GM12878 (cell line): ENCODE measurements around the gene MPZL3. TPM values are rescaled to one million over a fixed set of nuclear protein-coding genes. Genes with fewer than 3 reads are reported as not detected.

Source experiments
- ATAC-seq: fragments of 200-7000 bp; cut with Tn5 transposase; 3 replicates; pipeline ENCODE4 v1.9.1; 2020; ENCODE audit warnings: mild to moderate bottlenecking, moderate library complexity
- BruUV-seq: library from RNA; stranded (reverse); fragments of 400-500 nt; replicated peaks from 2 replicates; lab custom pipeline; 2021; lab: Mats Ljungman, UMichigan
- CTCF ChIA-PET: fragments of 300-600 bp; sonication (Branson Sonifier 250); formaldehyde crosslinking; extraction: SDS; loops from one replicate; lab custom pipeline; 2021; ENCODE audit warnings: inconsistent platforms; lab: Yijun Ruan, JAX
- POLR2A ChIA-PET: fragments of 350-600 bp; formaldehyde crosslinking; extraction: SDS; loops from one replicate; lab custom pipeline; 2021; ENCODE audit warnings: inconsistent platforms; lab: Charles Lee
- RAD21 ChIA-PET: fragments of 300-600 bp; sonication (Branson Sonifier 250); formaldehyde crosslinking; loops from one replicate; lab custom pipeline; 2023; ENCODE audit warnings: antibody characterized with exemption; ENCODE audit not compliant: unreplicated experiment; lab: Charles Lee
- SMC1A ChIA-PET: fragments of 300-600 bp; sonication (Branson Sonifier 250); formaldehyde crosslinking; loops from one replicate; lab custom pipeline; 2023; ENCODE audit not compliant: unreplicated experiment, uncharacterized antibody; lab: Charles Lee
- DNase-seq: peaks from one replicate; pipeline ENCODE4 v3.0.0-alpha.2; 2011; ENCODE audit warnings: low read depth, low spot score
- FAIRE-seq: peaks from 3 replicates; lab custom pipeline; 2011; peaks lifted over from hg19 to GRCh38; lab: Jason Lieb, UNC
- H2AFZ ChIP-seq: 2 replicates; pipeline ENCODE4 v1.6.0; 2011; ENCODE audit warnings: low read depth, low read length, control low read depth; ENCODE audit not compliant: control insufficient read depth
- H3K27ac ChIP-seq: 2 replicates; pipeline ENCODE4 v1.5.1; 2011; ENCODE audit warnings: control low read depth; ENCODE audit not compliant: control insufficient read depth, insufficient read depth
- H3K27me3 ChIP-seq, 2 experiments: replicated peaks in 1 of 2; 2 replicates each; pipeline versions ENCODE4 v1.6.0 to v1.6.1; 2011; ENCODE audit warnings: low read length in 1 of 2; ENCODE audit not compliant: control insufficient read depth in 2 of 2, insufficient read depth in 2 of 2
- H3K36me3 ChIP-seq, 2 experiments: 2 replicates each; pipeline ENCODE4 v1.5.1; 2011; ENCODE audit warnings: low read length in 1 of 2; ENCODE audit not compliant: control insufficient read depth in 2 of 2, insufficient read depth in 2 of 2
- H3K4me1 ChIP-seq: 2 replicates; pipeline ENCODE4 v1.6.1; 2011; ENCODE audit warnings: mild to moderate bottlenecking, low read length, moderate library complexity, mixed read lengths; ENCODE audit not compliant: control insufficient read depth, insufficient read depth
- H3K4me2 ChIP-seq: 2 replicates; pipeline ENCODE4 v1.6.0; 2011; ENCODE audit warnings: control low read depth; ENCODE audit not compliant: control insufficient read depth, insufficient read depth
- H3K4me3 ChIP-seq: fragments of 200-600 bp; sonication (generic); 2 replicates; pipeline ENCODE4 v1.5.1; 2016
- H3K79me2 ChIP-seq: 2 replicates; pipeline ENCODE4 v1.6.0; 2011; ENCODE audit warnings: low read length; ENCODE audit not compliant: control insufficient read depth, insufficient read depth
- H3K9ac ChIP-seq: 2 replicates; pipeline ENCODE4 v1.8.0; 2011; ENCODE audit warnings: low read length, control low read depth, mixed read lengths; ENCODE audit not compliant: control insufficient read depth, insufficient read depth
- H3K9me3 ChIP-seq: replicated peaks from 3 replicates; pipeline ENCODE4 v1.5.1; 2011; ENCODE audit warnings: mild to moderate bottlenecking, low read length; ENCODE audit not compliant: control insufficient read depth, insufficient read depth
- H4K20me1 ChIP-seq: 2 replicates; pipeline ENCODE4 v1.6.0; 2011; ENCODE audit not compliant: control insufficient read depth, insufficient read depth
- CEBPB ChIP-seq, 2 experiments: fragments of 150-350 bp in 1 of 2; IDR thresholded peaks; 2 replicates each; pipeline ENCODE4 v1.6.1; 2012 to 2014; ENCODE audit warnings: low read depth in 2 of 2, low read length in 2 of 2, borderline replicate concordance in 1 of 2, inconsistent platforms in 1 of 2
- IKZF1 ChIP-seq: fragments of 450-650 bp; conservative IDR thresholded peaks from 2 replicates; pipeline ENCODE4 v1.6.1; 2017; ENCODE audit warnings: antibody characterized with exemption, mild to moderate bottlenecking
- KAT2A ChIP-seq: conservative IDR thresholded peaks from 2 replicates; pipeline ENCODE4 v1.6.1; 2011; ENCODE audit warnings: low read depth, low read length; ENCODE audit not compliant: control insufficient read depth
- NFXL1 ChIP-seq: fragments of 450-650 bp; IDR thresholded peaks from 2 replicates; pipeline ENCODE4 v1.6.1; 2017; ENCODE audit warnings: antibody characterized with exemption, mild to moderate bottlenecking, borderline replicate concordance
- NFYB ChIP-seq: IDR thresholded peaks from 2 replicates; pipeline ENCODE4 v1.6.1; 2011; ENCODE audit warnings: low read depth, mild to moderate bottlenecking, low read length, improper control_type of control experiment, moderate library complexity; ENCODE audit not compliant: insufficient read depth
- NR2C1 ChIP-seq: fragments of 450-650 bp; IDR thresholded peaks from 2 replicates; pipeline ENCODE4 v1.6.1; 2017; ENCODE audit warnings: antibody characterized with exemption, mild to moderate bottlenecking, moderate library complexity
- NR2F1 ChIP-seq: fragments of 450-650 bp; conservative IDR thresholded peaks from 2 replicates; pipeline ENCODE4 v1.6.1; 2017; ENCODE audit warnings: mild to moderate bottlenecking
- RFX5 ChIP-seq: IDR thresholded peaks from 2 replicates; pipeline ENCODE4 v1.6.1; 2011; ENCODE audit warnings: low read depth, low read length, improper control_type of control experiment
- RUNX3 ChIP-seq: IDR thresholded peaks from 2 replicates; pipeline ENCODE4 v1.6.1; 2012; ENCODE audit warnings: low read length, inconsistent platforms
- SUPT20H ChIP-seq: IDR thresholded peaks from 2 replicates; pipeline ENCODE4 v1.6.1; 2011; ENCODE audit warnings: low read depth, mild to moderate bottlenecking, low read length, moderate library complexity, borderline replicate concordance; ENCODE audit not compliant: control insufficient read depth
- TAF1 ChIP-seq: IDR thresholded peaks from 2 replicates; pipeline ENCODE4 v1.6.1; 2011; ENCODE audit warnings: mild to moderate bottlenecking, low read depth, low read length, borderline replicate concordance
- TBL1XR1 ChIP-seq: IDR thresholded peaks from 2 replicates; pipeline ENCODE4 v1.6.1; 2012; ENCODE audit warnings: low read depth, low read length, improper control_type of control experiment
- TCF12 ChIP-seq: IDR thresholded peaks from 2 replicates; pipeline ENCODE4 v1.6.1; 2011; ENCODE audit warnings: low read depth, mild to moderate bottlenecking, low read length
- YY1 ChIP-seq: IDR thresholded peaks from 2 replicates; pipeline ENCODE4 v1.6.1; 2011; ENCODE audit warnings: low read depth, mild to moderate bottlenecking, low read length
- ZSCAN29 ChIP-seq: fragments of 450-650 bp; IDR thresholded peaks from 2 replicates; pipeline ENCODE4 v1.6.1; 2017; ENCODE audit warnings: mild to moderate bottlenecking, moderate library complexity
- ZZZ3 ChIP-seq: IDR thresholded peaks from 2 replicates; pipeline ENCODE4 v1.6.1; 2011; ENCODE audit warnings: low read depth; ENCODE audit not compliant: control insufficient read depth, insufficient read length
- WGBS: methylation state at CpG from one replicate; pipeline ENCODE4 v1.1.6; 2016; ENCODE audit warnings: low lambda C conversion rate; ENCODE audit not compliant: insufficient replicate concordance, insufficient coverage; ENCODE audit errors: missing lambda C conversion rate; 5-methylcytosine and 5-hydroxymethylcytosine counted together
- in situ Hi-C: fragments of 300-500 bp; cut with MboI; formaldehyde crosslinking; loops from 9 replicates; pipeline ENCODE4 v1.14.3; 2018; ENCODE audit warnings: mixed read lengths
- intact Hi-C: fragments of 100-400 bp; cut with micrococcal nuclease; formaldehyde crosslinking; loops from one replicate; pipeline ENCODE4 v1.14.2; 2022; ENCODE audit not compliant: unreplicated experiment
- polyA plus RNA-seq, 11 experiments: library from polyadenylated mRNA; depleted of rRNA in 4 of 11; unstranded in 6 of 11; stranded (reverse) in 5 of 11; fragments of >200 nt; fragmentation: Nextera tagmentation in 4 of 11; fragmentation: Illumina TruSeq in 1 of 11; extraction: Ambion mirVana in 4 of 11; extraction: Trizol in 1 of 11; gene quantifications; 1 replicate in 1 of 11; 2 replicates in 10 of 11; pipeline versions ENCODE4 v1.2.1 to v1.2.3, GENCODE V29; 2011 to 2016; ENCODE audit warnings: inconsistent platforms in 2 of 11, missing spikeins in 2 of 11, low read depth in 1 of 11
- total RNA-seq, 4 experiments: library from RNA; depleted of rRNA in 3 of 4; stranded (reverse); fragments of >200 nt in 3 of 4; fragmentation: Illumina TruSeq in 1 of 4; extraction: Trizol in 1 of 4; gene quantifications; 2 replicates each; pipeline versions ENCODE4 v1.2.1 to v1.2.3, GENCODE V29; 2013 to 2021
- TF ChIP-seq, protein P1 (sequence below): IDR thresholded peaks from 2 replicates; pipeline ENCODE4 v1.6.1; 2011; ENCODE audit warnings: low read depth, low read length, improper control_type of control experiment, borderline replicate concordance
- TF ChIP-seq, protein P2 (sequence below): fragments of 150-350 bp; IDR thresholded peaks from 2 replicates; pipeline ENCODE4 v1.6.1; 2014; ENCODE audit warnings: mild to moderate bottlenecking, low read depth, low read length
- TF ChIP-seq, protein P3 (sequence below): fragments of 450-650 bp; IDR thresholded peaks from 2 replicates; pipeline ENCODE4 v1.6.1; 2017; ENCODE audit warnings: antibody characterized with exemption, mild to moderate bottlenecking, moderate library complexity

MPZL3 gene
- total and polyA plus RNA-seq, 10 of the 15 experiments (the other 5 are each of a cell fraction or from before 2014, with no cell fraction given), result 2.1 to 7.5 (median 6.2) TPM

- Histone ChIP-seq H3K27ac (peak overlapping the region; percentile 43), H3K36me3 (no peaks in the 10 kb centered on the region), H2AFZ (no peak overlapping the region), H4K20me1 (no peaks in the 10 kb centered on the region), H3K4me3 (peak overlapping the region; percentile 49; the same call in 1 of the 2 replicates), H3K4me1 (peaks cover 36% of the 10 kb centered on the region), H3K4me2 (peak overlapping the region; percentile 84), H3K27me3 (no peaks in the 10 kb centered on the region), H3K79me2 (no peaks in the 10 kb centered on the region), H3K9me3 (no peaks in the 10 kb centered on the region), H3K9ac (no peak overlapping the region)
- POLR2A ChIA-PET, result interaction anchor here (0.5 to 3.7 kb wide), 13 partner anchors 8 to 164 kb away, joined by 3 to 17 read pairs (median 4); partner anchors contain the start of genes JAML and MPZL3
- DNase-seq (no peak), FAIRE-seq (peak; percentile 56), ATAC-seq (peak; percentile 44)
- CTCF ChIA-PET, result interaction anchor here (0.9 to 6.9 kb wide), 18 partner anchors 11 to 268 kb away, joined by 3 to 62 read pairs (median 4); partner anchors contain the start of genes JAML, MPZL2 and MPZL3
- BruUV-seq, result no TSS peak
- RAD21 ChIA-PET, result interaction anchor here (0.9 to 4.2 kb wide), 16 partner anchors 8 to 397 kb away, joined by 3 to 43 read pairs (median 5); partner anchors contain the start of genes JAML and MPZL3
- WGBS, result under 1% methylated on average over 6 of the region's 6 CpGs
- intact Hi-C loops (no loop called here), in situ Hi-C loops (no loop called here)
- SMC1A ChIA-PET, result interaction anchor here (0.5 to 5.8 kb wide), 20 partner anchors 11 to 762 kb away, joined by 3 to 80 read pairs (median 6); partner anchors contain the start of genes CD3E, JAML, MPZL2 and MPZL3
- peak; percentile 99 for TF ChIP-seq RUNX3
- TF ChIP-seq, protein P1, sequence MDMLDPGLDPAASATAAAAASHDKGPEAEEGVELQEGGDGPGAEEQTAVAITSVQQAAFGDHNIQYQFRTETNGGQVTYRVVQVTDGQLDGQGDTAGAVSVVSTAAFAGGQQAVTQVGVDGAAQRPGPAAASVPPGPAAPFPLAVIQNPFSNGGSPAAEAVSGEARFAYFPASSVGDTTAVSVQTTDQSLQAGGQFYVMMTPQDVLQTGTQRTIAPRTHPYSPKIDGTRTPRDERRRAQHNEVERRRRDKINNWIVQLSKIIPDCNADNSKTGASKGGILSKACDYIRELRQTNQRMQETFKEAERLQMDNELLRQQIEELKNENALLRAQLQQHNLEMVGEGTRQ, result no peak
- TF ChIP-seq TBL1XR1, result peak; percentile 72; the same call in 1 of the 2 replicates
- no peak for TF ChIP-seq RFX5
- no peak for TF ChIP-seq NFYB
- TF ChIP-seq SUPT20H, result no peak
- TF ChIP-seq KAT2A, result no peak
- peak; percentile 29; the same call in 1 of the 2 replicates for TF ChIP-seq TCF12
- TF ChIP-seq YY1, result 0 out of 2 replicates have a peak, but pooled peaks have one; percentile 21
- TF ChIP-seq NR2C1, result no peak
- no peak for TF ChIP-seq NFXL1
- TF ChIP-seq, protein P2, sequence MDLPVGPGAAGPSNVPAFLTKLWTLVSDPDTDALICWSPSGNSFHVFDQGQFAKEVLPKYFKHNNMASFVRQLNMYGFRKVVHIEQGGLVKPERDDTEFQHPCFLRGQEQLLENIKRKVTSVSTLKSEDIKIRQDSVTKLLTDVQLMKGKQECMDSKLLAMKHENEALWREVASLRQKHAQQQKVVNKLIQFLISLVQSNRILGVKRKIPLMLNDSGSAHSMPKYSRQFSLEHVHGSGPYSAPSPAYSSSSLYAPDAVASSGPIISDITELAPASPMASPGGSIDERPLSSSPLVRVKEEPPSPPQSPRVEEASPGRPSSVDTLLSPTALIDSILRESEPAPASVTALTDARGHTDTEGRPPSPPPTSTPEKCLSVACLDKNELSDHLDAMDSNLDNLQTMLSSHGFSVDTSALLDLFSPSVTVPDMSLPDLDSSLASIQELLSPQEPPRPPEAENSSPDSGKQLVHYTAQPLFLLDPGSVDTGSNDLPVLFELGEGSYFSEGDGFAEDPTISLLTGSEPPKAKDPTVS, result no peak
- TF ChIP-seq TAF1, result no peak
- TF ChIP-seq NR2F1, result peak; percentile 62
- TF ChIP-seq ZSCAN29, result no peak
- TF ChIP-seq, protein P3, sequence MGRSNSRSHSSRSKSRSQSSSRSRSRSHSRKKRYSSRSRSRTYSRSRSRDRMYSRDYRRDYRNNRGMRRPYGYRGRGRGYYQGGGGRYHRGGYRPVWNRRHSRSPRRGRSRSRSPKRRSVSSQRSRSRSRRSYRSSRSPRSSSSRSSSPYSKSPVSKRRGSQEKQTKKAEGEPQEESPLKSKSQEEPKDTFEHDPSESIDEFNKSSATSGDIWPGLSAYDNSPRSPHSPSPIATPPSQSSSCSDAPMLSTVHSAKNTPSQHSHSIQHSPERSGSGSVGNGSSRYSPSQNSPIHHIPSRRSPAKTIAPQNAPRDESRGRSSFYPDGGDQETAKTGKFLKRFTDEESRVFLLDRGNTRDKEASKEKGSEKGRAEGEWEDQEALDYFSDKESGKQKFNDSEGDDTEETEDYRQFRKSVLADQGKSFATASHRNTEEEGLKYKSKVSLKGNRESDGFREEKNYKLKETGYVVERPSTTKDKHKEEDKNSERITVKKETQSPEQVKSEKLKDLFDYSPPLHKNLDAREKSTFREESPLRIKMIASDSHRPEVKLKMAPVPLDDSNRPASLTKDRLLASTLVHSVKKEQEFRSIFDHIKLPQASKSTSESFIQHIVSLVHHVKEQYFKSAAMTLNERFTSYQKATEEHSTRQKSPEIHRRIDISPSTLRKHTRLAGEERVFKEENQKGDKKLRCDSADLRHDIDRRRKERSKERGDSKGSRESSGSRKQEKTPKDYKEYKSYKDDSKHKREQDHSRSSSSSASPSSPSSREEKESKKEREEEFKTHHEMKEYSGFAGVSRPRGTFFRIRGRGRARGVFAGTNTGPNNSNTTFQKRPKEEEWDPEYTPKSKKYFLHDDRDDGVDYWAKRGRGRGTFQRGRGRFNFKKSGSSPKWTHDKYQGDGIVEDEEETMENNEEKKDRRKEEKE, result no peak
- TF ChIP-seq CEBPB (IDR thresholded peaks at IDR 0.05; ENCODE audit: borderline replicate concordance in 1 of 2, low read depth in 2 of 2, low read length in 2 of 2), result no peak
- no peak for TF ChIP-seq ZZZ3
- TF ChIP-seq IKZF1, result peak; percentile 99
Observed at GRCh38 chr11:118214210-118214914, 37.8 kb downstream of the MPZL3 start.
